GM12878 (cell line): Measurements from ENCODE around the gene ABHD11. TPM values are rescaled to one million over a fixed set of nuclear protein-coding genes. Genes with fewer than 3 reads are reported as not detected.
"Not testable (repeated sequence)": the region's sequence is repeated elsewhere in the genome, so short reads cannot be mapped to it uniquely, and the experiment has no call there.

Source experiments
- ATAC-seq: fragments of 200-7000 bp; cut with Tn5 transposase; 3 replicates; pipeline ENCODE4 v1.9.1; 2020; ENCODE audit warnings: mild to moderate bottlenecking, moderate library complexity
- BruUV-seq: library from RNA; stranded (reverse); fragments of 400-500 nt; replicated peaks from 2 replicates; lab custom pipeline; 2021; lab: Mats Ljungman, UMichigan
- CTCF ChIA-PET: fragments of 300-600 bp; sonication (Branson Sonifier 250); formaldehyde crosslinking; extraction: SDS; loops from one replicate; lab custom pipeline; 2021; ENCODE audit warnings: inconsistent platforms; lab: Yijun Ruan, JAX
- POLR2A ChIA-PET: fragments of 350-600 bp; formaldehyde crosslinking; extraction: SDS; loops from one replicate; lab custom pipeline; 2021; ENCODE audit warnings: inconsistent platforms; lab: Charles Lee
- RAD21 ChIA-PET: fragments of 300-600 bp; sonication (Branson Sonifier 250); formaldehyde crosslinking; loops from one replicate; lab custom pipeline; 2023; ENCODE audit warnings: antibody characterized with exemption; ENCODE audit not compliant: unreplicated experiment; lab: Charles Lee
- SMC1A ChIA-PET: fragments of 300-600 bp; sonication (Branson Sonifier 250); formaldehyde crosslinking; loops from one replicate; lab custom pipeline; 2023; ENCODE audit not compliant: unreplicated experiment, uncharacterized antibody; lab: Charles Lee
- DNase-seq: peaks from one replicate; pipeline ENCODE4 v3.0.0-alpha.2; 2011; ENCODE audit warnings: low read depth, low spot score
- FAIRE-seq: peaks from 3 replicates; lab custom pipeline; 2011; peaks lifted over from hg19 to GRCh38; lab: Jason Lieb, UNC
- H2AFZ ChIP-seq: 2 replicates; pipeline ENCODE4 v1.6.0; 2011; ENCODE audit warnings: low read depth, low read length, control low read depth; ENCODE audit not compliant: control insufficient read depth
- H3K27ac ChIP-seq: 2 replicates; pipeline ENCODE4 v1.5.1; 2011; ENCODE audit warnings: control low read depth; ENCODE audit not compliant: control insufficient read depth, insufficient read depth
- H3K27me3 ChIP-seq, 2 experiments: replicated peaks in 1 of 2; 2 replicates each; pipeline versions ENCODE4 v1.6.0 to v1.6.1; 2011; ENCODE audit warnings: low read length in 1 of 2; ENCODE audit not compliant: control insufficient read depth in 2 of 2, insufficient read depth in 2 of 2
- H3K36me3 ChIP-seq, 2 experiments: 2 replicates each; pipeline ENCODE4 v1.5.1; 2011; ENCODE audit warnings: low read length in 1 of 2; ENCODE audit not compliant: control insufficient read depth in 2 of 2, insufficient read depth in 2 of 2
- H3K4me1 ChIP-seq: 2 replicates; pipeline ENCODE4 v1.6.1; 2011; ENCODE audit warnings: mild to moderate bottlenecking, low read length, moderate library complexity, mixed read lengths; ENCODE audit not compliant: control insufficient read depth, insufficient read depth
- H3K4me2 ChIP-seq: 2 replicates; pipeline ENCODE4 v1.6.0; 2011; ENCODE audit warnings: control low read depth; ENCODE audit not compliant: control insufficient read depth, insufficient read depth
- H3K4me3 ChIP-seq: fragments of 200-600 bp; sonication (generic); 2 replicates; pipeline ENCODE4 v1.5.1; 2016
- H3K79me2 ChIP-seq: 2 replicates; pipeline ENCODE4 v1.6.0; 2011; ENCODE audit warnings: low read length; ENCODE audit not compliant: control insufficient read depth, insufficient read depth
- H3K9ac ChIP-seq: 2 replicates; pipeline ENCODE4 v1.8.0; 2011; ENCODE audit warnings: low read length, control low read depth, mixed read lengths; ENCODE audit not compliant: control insufficient read depth, insufficient read depth
- H3K9me3 ChIP-seq: replicated peaks from 3 replicates; pipeline ENCODE4 v1.5.1; 2011; ENCODE audit warnings: mild to moderate bottlenecking, low read length; ENCODE audit not compliant: control insufficient read depth, insufficient read depth
- H4K20me1 ChIP-seq: 2 replicates; pipeline ENCODE4 v1.6.0; 2011; ENCODE audit not compliant: control insufficient read depth, insufficient read depth
- ATF3 ChIP-seq: IDR thresholded peaks from 2 replicates; pipeline ENCODE4 v1.6.1; 2011; ENCODE audit warnings: low read depth, mild to moderate bottlenecking, low read length, moderate library complexity, borderline replicate concordance; ENCODE audit errors: extremely low read depth
- ATF7 ChIP-seq: fragments of 450-650 bp; IDR thresholded peaks from 2 replicates; pipeline ENCODE4 v1.6.1; 2016; ENCODE audit warnings: low read depth, mild to moderate bottlenecking
- GABPA ChIP-seq: IDR thresholded peaks from 2 replicates; pipeline ENCODE4 v1.6.1; 2014; ENCODE audit warnings: antibody characterized with exemption, low read depth, mild to moderate bottlenecking, inconsistent platforms
- IRF5 ChIP-seq: fragments of 450-650 bp; IDR thresholded peaks from 2 replicates; pipeline ENCODE4 v1.6.1; 2017; ENCODE audit warnings: borderline replicate concordance
- KDM1A ChIP-seq: fragments of 200-600 bp; sonication (generic); IDR thresholded peaks from 2 replicates; pipeline ENCODE4 v1.6.1; 2016; ENCODE audit warnings: borderline replicate concordance
- NBN ChIP-seq: fragments of 450-650 bp; IDR thresholded peaks from 2 replicates; pipeline ENCODE4 v1.6.1; 2016
- PBX3 ChIP-seq: IDR thresholded peaks from 2 replicates; pipeline ENCODE4 v1.6.1; 2011; ENCODE audit warnings: mild to moderate bottlenecking, low read depth, low read length, moderate library complexity; ENCODE audit not compliant: insufficient replicate concordance
- RB1 ChIP-seq: fragments of 450-650 bp; formaldehyde crosslinking; IDR thresholded peaks from 2 replicates; pipeline ENCODE4 v1.6.1; 2017; ENCODE audit warnings: mild to moderate bottlenecking, borderline replicate concordance
- RUNX3 ChIP-seq: IDR thresholded peaks from 2 replicates; pipeline ENCODE4 v1.6.1; 2012; ENCODE audit warnings: low read length, inconsistent platforms
- SMAD1 ChIP-seq: fragments of 450-650 bp; IDR thresholded peaks from 2 replicates; pipeline ENCODE4 v1.6.1; 2018; ENCODE audit warnings: mild to moderate bottlenecking, low read depth; ENCODE audit not compliant: partially characterized antibody
- TBL1XR1 ChIP-seq: IDR thresholded peaks from 2 replicates; pipeline ENCODE4 v1.6.1; 2012; ENCODE audit warnings: low read depth, low read length, improper control_type of control experiment
- TCF12 ChIP-seq: IDR thresholded peaks from 2 replicates; pipeline ENCODE4 v1.6.1; 2011; ENCODE audit warnings: low read depth, mild to moderate bottlenecking, low read length
- WGBS: methylation state at CpG from one replicate; pipeline ENCODE4 v1.1.6; 2016; ENCODE audit warnings: low lambda C conversion rate; ENCODE audit not compliant: insufficient replicate concordance, insufficient coverage; ENCODE audit errors: missing lambda C conversion rate; 5-methylcytosine and 5-hydroxymethylcytosine counted together
- in situ Hi-C: fragments of 300-500 bp; cut with MboI; formaldehyde crosslinking; loops from 9 replicates; pipeline ENCODE4 v1.14.3; 2018; ENCODE audit warnings: mixed read lengths
- intact Hi-C: fragments of 100-400 bp; cut with micrococcal nuclease; formaldehyde crosslinking; loops from one replicate; pipeline ENCODE4 v1.14.2; 2022; ENCODE audit not compliant: unreplicated experiment
- polyA plus RNA-seq, 11 experiments: library from polyadenylated mRNA; depleted of rRNA in 4 of 11; unstranded in 6 of 11; stranded (reverse) in 5 of 11; fragments of >200 nt; fragmentation: Nextera tagmentation in 4 of 11; fragmentation: Illumina TruSeq in 1 of 11; extraction: Ambion mirVana in 4 of 11; extraction: Trizol in 1 of 11; gene quantifications; 1 replicate in 1 of 11; 2 replicates in 10 of 11; pipeline versions ENCODE4 v1.2.1 to v1.2.3, GENCODE V29; 2011 to 2016; ENCODE audit warnings: inconsistent platforms in 2 of 11, missing spikeins in 2 of 11, low read depth in 1 of 11
- total RNA-seq, 4 experiments: library from RNA; depleted of rRNA in 3 of 4; stranded (reverse); fragments of >200 nt in 3 of 4; fragmentation: Illumina TruSeq in 1 of 4; extraction: Trizol in 1 of 4; gene quantifications; 2 replicates each; pipeline versions ENCODE4 v1.2.1 to v1.2.3, GENCODE V29; 2013 to 2021

The ABHD11 gene
- total and polyA plus RNA-seq, 10 of the 15 experiments (the other 5 are each of a cell fraction or from before 2014, with no cell fraction given), result 2.8 to 24.8 (median 10.1) TPM

- TF ChIP-seq ATF3, result no peak
- TF ChIP-seq KDM1A, result no peak
- peak; percentile 91; the same call in 1 of the 2 replicates for TF ChIP-seq RB1
- TF ChIP-seq TBL1XR1, result 0 out of 2 replicates have a peak, but pooled peaks have one; percentile 12
- TF ChIP-seq SMAD1, result no peak
- no peak for TF ChIP-seq GABPA
- peak; percentile 63; the same call in 1 of the 2 replicates for TF ChIP-seq TCF12
- TF ChIP-seq PBX3, result no peak
- 0 out of 2 replicates have a peak, but pooled peaks have one; percentile 14 for TF ChIP-seq IRF5
- TF ChIP-seq NBN, result peak; percentile 30; the same call in 1 of the 2 replicates
- no peak for TF ChIP-seq RUNX3
- peak; percentile 98 for TF ChIP-seq ATF7
These were observed at the start of gene ABHD11 (continued) for GRCh38 chr7:73738612-73739386.

- H3K27me3 ChIP-seq, H3K27ac ChIP-seq, DNase-seq, H3K4me1 ChIP-seq, FAIRE-seq, ATAC-seq, H3K4me2 ChIP-seq, H3K4me3 ChIP-seq, in situ Hi-C loops, intact Hi-C loops, RAD21 ChIA-PET, H4K20me1 ChIP-seq, SMC1A ChIA-PET, H3K36me3 ChIP-seq, H3K9ac ChIP-seq, BruUV-seq, H3K79me2 ChIP-seq, POLR2A ChIA-PET, H3K9me3 ChIP-seq, H2AFZ ChIP-seq: not testable (repeated sequence)
- CTCF ChIA-PET, result interaction anchor here (0.6 kb wide), 1 partner anchor 20 kb away, joined by 3 read pairs; no protein-coding TSS in a partner anchor
- 0% methylated on average over 1 of the region's 1 CpG for whole genome bisulfite sequencing
These were observed 49.1 kb upstream of the ABHD11 start for GRCh38 chr7:73787786-73788048.
